DND-41 (cell line): ENCODE data around the gene COQ6.

Source experiments
- ATAC-seq: fragments of 200-7000 bp; cut with Tn5 transposase; 3 replicates; pipeline ENCODE4 v1.9.1; 2021; ENCODE audit warnings: low read depth; ENCODE audit not compliant: insufficient read depth
- DNase-seq: peaks from one replicate; pipeline ENCODE4 v3.0.0-alpha.2; 2020
- H2AFZ ChIP-seq: 2 replicates; pipeline ENCODE4 v1.6.0; 2012; ENCODE audit warnings: low read depth, low read length
- H3K27ac ChIP-seq: 2 replicates; pipeline ENCODE4 v1.5.1; 2012; ENCODE audit warnings: low read length, inconsistent platforms
- H3K27me3 ChIP-seq: fragments of 200-600 bp; sonication (generic); 2 replicates; pipeline ENCODE4 v1.6.0; 2012; ENCODE audit warnings: low read length, mild to moderate bottlenecking, inconsistent platforms; ENCODE audit not compliant: insufficient read depth, poor library complexity
- H3K36me3 ChIP-seq: 2 replicates; pipeline ENCODE4 v1.5.1; 2012; ENCODE audit warnings: low read length, inconsistent platforms; ENCODE audit not compliant: insufficient read depth
- H3K4me1 ChIP-seq: 2 replicates; pipeline ENCODE4 v1.5.1; 2012; ENCODE audit warnings: mild to moderate bottlenecking, low read length; ENCODE audit not compliant: insufficient read depth
- H3K4me2 ChIP-seq: 2 replicates; pipeline ENCODE4 v1.6.0; 2012; ENCODE audit warnings: mild to moderate bottlenecking, moderate library complexity, low read length, inconsistent platforms; ENCODE audit not compliant: insufficient read depth
- H3K4me3 ChIP-seq, 2 experiments: fragments of 200-600 bp in 1 of 2; shearing (Covaris generic) in 1 of 2; 2 replicates each; pipeline ENCODE4 v1.5.1; 2012 to 2016; ENCODE audit warnings: inconsistent platforms in 2 of 2, low read length in 2 of 2, mild to moderate bottlenecking in 2 of 2, low read depth in 1 of 2, moderate library complexity in 1 of 2
- H3K79me2 ChIP-seq: 2 replicates; pipeline ENCODE4 v1.6.0; 2012; ENCODE audit warnings: low read length, inconsistent platforms; ENCODE audit not compliant: insufficient read depth
- H3K9ac ChIP-seq: 2 replicates; pipeline ENCODE4 v1.6.0; 2012; ENCODE audit warnings: low read depth, mild to moderate bottlenecking, inconsistent platforms, low read length, moderate library complexity
- H3K9me3 ChIP-seq: 2 replicates; pipeline ENCODE4 v1.5.1; 2012; ENCODE audit warnings: low read length, moderate library complexity, mild to moderate bottlenecking, inconsistent platforms; ENCODE audit not compliant: insufficient read depth, severe bottlenecking
- H4K20me1 ChIP-seq: 2 replicates; pipeline ENCODE4 v1.6.0; 2012; ENCODE audit warnings: low read length; ENCODE audit not compliant: insufficient read depth
- EZH2 ChIP-seq: IDR thresholded peaks from 3 replicates; pipeline ENCODE4 v1.6.1; 2012; ENCODE audit warnings: borderline replicate concordance, low read depth, mild to moderate bottlenecking, moderate library complexity, low read length, inconsistent platforms; ENCODE audit not compliant: severe bottlenecking
- TF ChIP-seq, protein P1 (sequence below): IDR thresholded peaks from 2 replicates; pipeline ENCODE4 v1.5.1; 2012; ENCODE audit warnings: borderline replicate concordance, low read length, moderate library complexity, mild to moderate bottlenecking; ENCODE audit not compliant: poor library complexity, severe bottlenecking; ENCODE audit errors: extremely low read depth

Gene COQ6

DNA sequence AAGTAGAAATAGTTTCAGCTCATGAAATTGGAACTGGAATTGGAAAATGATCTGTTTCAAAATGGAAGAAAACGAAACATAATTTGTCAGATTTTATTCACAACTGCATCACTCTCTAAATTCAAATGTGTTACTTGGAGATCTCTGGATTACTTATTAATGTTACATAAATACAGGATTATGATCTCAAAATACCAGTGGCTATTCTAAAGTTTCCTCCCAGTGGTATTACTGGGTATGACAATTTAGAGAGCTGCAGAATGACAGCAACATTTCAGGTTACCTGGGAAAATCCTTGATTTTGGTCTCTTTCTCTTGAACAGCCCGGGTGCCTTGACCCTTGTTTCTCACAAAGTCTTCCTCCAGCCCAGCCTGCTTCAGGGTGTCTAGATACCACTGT, 14.4 kb upstream of the COQ6 start:
- Histone ChIP-seq H2AFZ (no peak overlapping the region), H4K20me1 (peaks cover 2% of the 10 kb centered on the region; the same call in 1 of the 2 replicates), H3K79me2 (no peaks in the 10 kb centered on the region), H3K27ac (no peak overlapping the region), H3K9ac (no peak overlapping the region), H3K36me3 (peaks cover 45% of the 10 kb centered on the region), H3K4me1 (no peaks in the 10 kb centered on the region), H3K4me3 (no peak overlapping the region), H3K4me2 (no peak overlapping the region), H3K9me3 (no peaks in the 10 kb centered on the region), H3K27me3 (no peaks in the 10 kb centered on the region)
- ATAC-seq = no peak
- no peak for TF ChIP-seq EZH2
- TF ChIP-seq, protein P1, sequence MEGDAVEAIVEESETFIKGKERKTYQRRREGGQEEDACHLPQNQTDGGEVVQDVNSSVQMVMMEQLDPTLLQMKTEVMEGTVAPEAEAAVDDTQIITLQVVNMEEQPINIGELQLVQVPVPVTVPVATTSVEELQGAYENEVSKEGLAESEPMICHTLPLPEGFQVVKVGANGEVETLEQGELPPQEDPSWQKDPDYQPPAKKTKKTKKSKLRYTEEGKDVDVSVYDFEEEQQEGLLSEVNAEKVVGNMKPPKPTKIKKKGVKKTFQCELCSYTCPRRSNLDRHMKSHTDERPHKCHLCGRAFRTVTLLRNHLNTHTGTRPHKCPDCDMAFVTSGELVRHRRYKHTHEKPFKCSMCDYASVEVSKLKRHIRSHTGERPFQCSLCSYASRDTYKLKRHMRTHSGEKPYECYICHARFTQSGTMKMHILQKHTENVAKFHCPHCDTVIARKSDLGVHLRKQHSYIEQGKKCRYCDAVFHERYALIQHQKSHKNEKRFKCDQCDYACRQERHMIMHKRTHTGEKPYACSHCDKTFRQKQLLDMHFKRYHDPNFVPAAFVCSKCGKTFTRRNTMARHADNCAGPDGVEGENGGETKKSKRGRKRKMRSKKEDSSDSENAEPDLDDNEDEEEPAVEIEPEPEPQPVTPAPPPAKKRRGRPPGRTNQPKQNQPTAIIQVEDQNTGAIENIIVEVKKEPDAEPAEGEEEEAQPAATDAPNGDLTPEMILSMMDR = peak; percentile 49
- no peak for DNase-seq

DNA sequence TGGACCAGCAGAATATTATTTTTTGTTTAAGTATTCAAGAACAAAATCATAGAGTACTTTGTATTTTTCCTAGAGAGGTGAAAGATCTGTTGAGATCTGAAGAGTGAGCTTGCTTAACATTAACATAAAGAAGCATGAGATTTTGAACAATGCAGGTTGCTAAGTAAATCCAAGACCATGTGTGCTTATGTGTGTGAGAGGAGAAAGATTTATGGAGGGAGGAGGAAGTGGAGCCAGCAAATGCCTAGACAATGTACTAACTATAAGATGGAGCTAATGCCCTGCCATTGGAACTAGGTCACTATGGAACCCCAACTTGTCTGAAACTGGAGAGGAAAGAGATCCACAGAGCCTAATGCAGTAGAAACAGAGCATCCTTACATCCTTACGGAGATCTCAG, 13.6 kb upstream of the COQ6 start:
- DNase-seq = no peak
- Histone ChIP-seq H3K4me3 (no peak overlapping the region), H3K4me1 (no peaks in the 10 kb centered on the region), H3K4me2 (no peak overlapping the region), H3K27me3 (no peaks in the 10 kb centered on the region), H4K20me1 (peaks cover 2% of the 10 kb centered on the region; the same call in 1 of the 2 replicates), H3K9me3 (no peaks in the 10 kb centered on the region), H2AFZ (no peak overlapping the region), H3K9ac (no peak overlapping the region), H3K36me3 (peaks cover 36% of the 10 kb centered on the region), H3K27ac (no peak overlapping the region), H3K79me2 (no peaks in the 10 kb centered on the region)
- no peak for ATAC-seq
- TF ChIP-seq EZH2 = no peak
- TF ChIP-seq, protein P1 = no peak

DNA sequence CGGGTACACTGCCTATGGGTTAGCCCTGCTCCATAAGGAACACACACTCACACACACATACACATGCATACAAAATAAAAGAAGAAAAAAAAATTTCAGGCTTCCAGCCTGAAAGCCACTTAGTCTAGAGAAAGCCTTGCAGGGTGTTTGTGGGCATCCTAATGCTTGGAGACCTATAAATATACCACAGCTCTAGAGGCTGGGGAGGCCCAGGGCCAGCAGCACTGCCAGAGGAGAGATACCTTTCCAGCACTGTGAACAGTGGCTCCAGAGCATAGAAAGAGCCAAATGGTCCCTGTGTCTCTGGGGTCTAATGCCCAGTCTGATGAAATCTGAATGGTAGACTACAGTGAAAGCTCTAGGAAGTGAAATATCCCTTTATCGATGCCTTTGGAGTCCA, 13.1 kb upstream of the COQ6 start:
- H3K36me3 ChIP-seq = peaks cover 32% of the 10 kb centered on the region
- no peak overlapping the region for H3K27ac ChIP-seq
- H3K9me3 ChIP-seq = no peaks in the 10 kb centered on the region
- no peak for TF ChIP-seq EZH2
- TF ChIP-seq, protein P1 = no peak
- DNase-seq (no peak), ATAC-seq (no peak)
- H3K27me3 ChIP-seq = no peaks in the 10 kb centered on the region
- no peak overlapping the region for H3K4me2 ChIP-seq
- no peaks in the 10 kb centered on the region for H3K4me1 ChIP-seq
- no peaks in the 10 kb centered on the region for H3K79me2 ChIP-seq
- no peak overlapping the region for H3K4me3 ChIP-seq
- peaks cover 2% of the 10 kb centered on the region; the same call in 1 of the 2 replicates for H4K20me1 ChIP-seq
- no peak overlapping the region for H2AFZ ChIP-seq
- no peak overlapping the region for H3K9ac ChIP-seq

DNA sequence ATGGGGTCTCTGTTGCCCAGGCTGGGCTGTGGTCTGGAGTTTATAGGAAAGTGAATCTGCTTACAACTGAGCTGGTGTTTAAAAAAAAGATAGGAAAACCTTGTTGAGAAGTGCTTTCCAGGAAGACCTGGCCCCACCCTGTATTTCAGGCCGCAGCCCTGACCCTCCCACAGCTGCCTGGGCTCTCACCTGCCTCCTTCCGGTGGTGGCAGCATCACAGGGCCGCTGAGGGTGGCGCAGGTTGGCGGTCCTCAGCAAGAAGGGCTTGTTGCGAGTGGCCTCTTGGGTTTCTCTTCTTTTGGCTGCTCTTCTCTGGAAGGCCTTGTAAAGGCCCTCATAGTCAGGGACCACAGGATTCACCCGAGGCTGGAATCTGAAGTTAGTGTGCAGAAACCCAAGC, 7.9 kb upstream of the COQ6 start:
- TF ChIP-seq, protein P1 = no peak
- TF ChIP-seq EZH2 = no peak
- Histone ChIP-seq H2AFZ (no peak overlapping the region), H3K4me3 (no peak overlapping the region), H4K20me1 (no peaks in the 10 kb centered on the region; the same call in 1 of the 2 replicates), H3K4me1 (no peaks in the 10 kb centered on the region), H3K36me3 (peaks cover 4% of the 10 kb centered on the region; the same call in 1 of the 2 replicates), H3K79me2 (no peaks in the 10 kb centered on the region), H3K4me2 (no peak overlapping the region), H3K9ac (no peak overlapping the region), H3K27me3 (no peaks in the 10 kb centered on the region), H3K9me3 (no peaks in the 10 kb centered on the region), H3K27ac (no peak overlapping the region)
- ATAC-seq = no peak
- no peak for DNase-seq
